T-helper 17 cell (primary cell): Measurements from ENCODE around the gene PARP9. TPM values are rescaled to one million over a fixed set of nuclear protein-coding genes. Genes with fewer than 3 reads are reported as not detected.

Source experiments
- ATAC-seq: fragments of 150-1000 bp; cut with Tn5 transposase; 2 replicates; pipeline ENCODE4 v1.10.0; 2021; ENCODE audit warnings: mild to moderate bottlenecking, moderate library complexity
- DNase-seq, 3 donors: peaks; one replicate each; pipeline versions ENCODE4 v3.0.0 to v3.0.0-alpha.2; 2020 to 2021
- H3K9me3 ChIP-seq: one replicate; pipeline ENCODE4 v1.7.0; 2013; ENCODE audit warnings: low read length, mild to moderate bottlenecking; ENCODE audit not compliant: control insufficient read depth, poor library complexity, severe bottlenecking
- H3K27ac Mint-ChIP-seq: one replicate; pipeline ENCODE4 v1.8.0; 2022; ENCODE audit warnings: mild to moderate bottlenecking, moderate library complexity, mixed read lengths
- H3K27me3 Mint-ChIP-seq: one replicate; pipeline ENCODE4 v1.8.0; 2022; ENCODE audit warnings: mixed read lengths
- H3K36me3 Mint-ChIP-seq: one replicate; pipeline ENCODE4 v1.8.0; 2022; ENCODE audit warnings: low read depth, mixed read lengths
- H3K4me1 Mint-ChIP-seq: one replicate; pipeline ENCODE4 v1.8.0; 2022; ENCODE audit warnings: mild to moderate bottlenecking, mixed read lengths
- H3K4me3 Mint-ChIP-seq: one replicate; pipeline ENCODE4 v1.8.0; 2022; ENCODE audit warnings: mild to moderate bottlenecking, moderate library complexity, mixed read lengths
- total RNA-seq, 4 donors: library from RNA in 2 of 4; stranded (reverse) in 2 of 4; gene quantifications; one replicate each; pipeline ENCODE4 v1.2.3 and lab custom pipeline; 2022 to 2026

PARP9 gene
- total RNA-seq, 2 donors from 2014 or later, result 19.6 to 20.2 TPM

- H3K9me3 ChIP-seq, result no peaks in the 10 kb centered on the region
- Mint-ChIP-seq H3K4me3 (peak overlapping the region; percentile 95), H3K36me3 (peaks cover 13% of the 10 kb centered on the region), H3K27ac (peak overlapping the region; percentile 95), H3K27me3 (no peaks in the 10 kb centered on the region), H3K4me1 (peaks cover 52% of the 10 kb centered on the region)
- DNase-seq (no peak), ATAC-seq (no peak)
Measured at GRCh38 chr3:122562923-122563716, 980 bp downstream of the PARP9 start.

- peaks cover 6% of the 10 kb centered on the region for H3K36me3 Mint-ChIP-seq
- H3K27ac Mint-ChIP-seq, result peak overlapping the region; percentile 95
- H3K9me3 ChIP-seq, result no peaks in the 10 kb centered on the region
- H3K4me1 Mint-ChIP-seq, result peaks cover 37% of the 10 kb centered on the region
- ATAC-seq, result peak; percentile 27
- peak in 1 of 3 donors; percentile 46 for DNase-seq
- no peaks in the 10 kb centered on the region for H3K27me3 Mint-ChIP-seq
- H3K4me3 Mint-ChIP-seq, result no peak overlapping the region
Measured at GRCh38 chr3:122560680-122561079, 3.4 kb downstream of the PARP9 start.

GRCh38 chr3:122559906-122560305, 4.2 kb downstream of the PARP9 start:
- H3K4me3 Mint-ChIP-seq, result no peak overlapping the region
- no peaks in the 10 kb centered on the region for H3K27me3 Mint-ChIP-seq
- peak overlapping the region; percentile 34 for H3K27ac Mint-ChIP-seq
- H3K4me1 Mint-ChIP-seq, result peaks cover 39% of the 10 kb centered on the region
- peaks cover 6% of the 10 kb centered on the region for H3K36me3 Mint-ChIP-seq
- H3K9me3 ChIP-seq, result no peaks in the 10 kb centered on the region
- DNase-seq (no peak), ATAC-seq (no peak)

- no peak overlapping the region for H3K27ac Mint-ChIP-seq
- no peak for DNase-seq
- ATAC-seq, result no peak
- no peak overlapping the region for H3K4me3 Mint-ChIP-seq
- peaks cover 41% of the 10 kb centered on the region for H3K4me1 Mint-ChIP-seq
- no peaks in the 10 kb centered on the region for H3K9me3 ChIP-seq
- H3K36me3 Mint-ChIP-seq, result peaks cover 10% of the 10 kb centered on the region
- H3K27me3 Mint-ChIP-seq, result no peaks in the 10 kb centered on the region
Measured at GRCh38 chr3:122558605-122559004, 5.5 kb downstream of the PARP9 start.

GRCh38 chr3:122557356-122557755, 6.7 kb downstream of the PARP9 start:
- H3K9me3 ChIP-seq, result no peaks in the 10 kb centered on the region
- ATAC-seq, result no peak
- DNase-seq, result no peak
- H3K36me3 Mint-ChIP-seq, result peaks cover 13% of the 10 kb centered on the region
- H3K4me3 Mint-ChIP-seq, result no peak overlapping the region
- no peak overlapping the region for H3K27ac Mint-ChIP-seq
- H3K4me1 Mint-ChIP-seq, result peaks cover 35% of the 10 kb centered on the region
- no peaks in the 10 kb centered on the region for H3K27me3 Mint-ChIP-seq

GRCh38 chr3:122555275-122556071, 8.6 kb downstream of the PARP9 start:
- Mint-ChIP-seq H3K27ac (no peak overlapping the region), H3K27me3 (no peaks in the 10 kb centered on the region), H3K36me3 (peaks cover 16% of the 10 kb centered on the region), H3K4me3 (no peak overlapping the region), H3K4me1 (peaks cover 21% of the 10 kb centered on the region)
- no peak for ATAC-seq
- no peaks in the 10 kb centered on the region for H3K9me3 ChIP-seq
- DNase-seq, result no peak

GRCh38 chr3:122553171-122553570, 10.9 kb downstream of the PARP9 start:
- H3K27me3 Mint-ChIP-seq, result no peaks in the 10 kb centered on the region
- DNase-seq (no peak), ATAC-seq (no peak)
- no peak overlapping the region for H3K4me3 Mint-ChIP-seq
- H3K27ac Mint-ChIP-seq, result peak overlapping the region; percentile 71
- H3K36me3 Mint-ChIP-seq, result peaks cover 13% of the 10 kb centered on the region
- peaks cover 15% of the 10 kb centered on the region for H3K4me1 Mint-ChIP-seq
- no peaks in the 10 kb centered on the region for H3K9me3 ChIP-seq

GRCh38 chr3:122548619-122549018, 15.5 kb downstream of the PARP9 start:
- Mint-ChIP-seq H3K4me1 (peaks cover 11% of the 10 kb centered on the region), H3K36me3 (peaks cover 16% of the 10 kb centered on the region), H3K27me3 (no peaks in the 10 kb centered on the region), H3K27ac (no peak overlapping the region), H3K4me3 (no peak overlapping the region)
- H3K9me3 ChIP-seq, result no peaks in the 10 kb centered on the region
- ATAC-seq (no peak), DNase-seq (no peak)

GRCh38 chr3:122548076-122548475, 16.0 kb downstream of the PARP9 start:
- no peak overlapping the region for H3K4me3 Mint-ChIP-seq
- DNase-seq, result no peak
- H3K36me3 Mint-ChIP-seq, result peaks cover 14% of the 10 kb centered on the region
- no peak for ATAC-seq
- no peaks in the 10 kb centered on the region for H3K27me3 Mint-ChIP-seq
- no peaks in the 10 kb centered on the region for H3K9me3 ChIP-seq
- peaks cover 7% of the 10 kb centered on the region for H3K4me1 Mint-ChIP-seq
- no peak overlapping the region for H3K27ac Mint-ChIP-seq

- no peak overlapping the region for H3K4me3 Mint-ChIP-seq
- no peak for DNase-seq
- no peaks in the 10 kb centered on the region for H3K9me3 ChIP-seq
- peaks cover 12% of the 10 kb centered on the region for H3K36me3 Mint-ChIP-seq
- no peaks in the 10 kb centered on the region for H3K27me3 Mint-ChIP-seq
- ATAC-seq, result no peak
- peak overlapping the region; percentile 56 for H3K27ac Mint-ChIP-seq
- H3K4me1 Mint-ChIP-seq, result peaks cover 6% of the 10 kb centered on the region
Measured at GRCh38 chr3:122546151-122546550, 17.9 kb downstream of the PARP9 start.

GRCh38 chr3:122538956-122539490, 25.1 kb downstream of the PARP9 start:
- no peak for DNase-seq
- Mint-ChIP-seq H3K4me1 (peaks cover 19% of the 10 kb centered on the region), H3K4me3 (peak overlapping the region; percentile 71), H3K27ac (no peak overlapping the region), H3K36me3 (peaks cover 19% of the 10 kb centered on the region), H3K27me3 (no peaks in the 10 kb centered on the region)
- ATAC-seq, result no peak
- no peaks in the 10 kb centered on the region for H3K9me3 ChIP-seq

- Mint-ChIP-seq H3K4me1 (peaks cover 23% of the 10 kb centered on the region), H3K36me3 (peaks cover 30% of the 10 kb centered on the region), H3K4me3 (no peak overlapping the region), H3K27ac (peak overlapping the region; percentile 86), H3K27me3 (no peaks in the 10 kb centered on the region)
- ATAC-seq (no peak), DNase-seq (no peak)
- no peaks in the 10 kb centered on the region for H3K9me3 ChIP-seq
Measured at GRCh38 chr3:122536632-122537001, 27.5 kb downstream of the PARP9 start.

- no peak for DNase-seq
- Mint-ChIP-seq H3K4me3 (no peak overlapping the region), H3K4me1 (peaks cover 23% of the 10 kb centered on the region), H3K27ac (no peak overlapping the region), H3K36me3 (peaks cover 30% of the 10 kb centered on the region), H3K27me3 (no peaks in the 10 kb centered on the region)
- no peaks in the 10 kb centered on the region for H3K9me3 ChIP-seq
- ATAC-seq, result no peak
Measured at GRCh38 chr3:122535964-122536631, 28.0 kb downstream of the PARP9 start.
